ENCODE measurements around the gene SLC24A3. TPM values are rescaled to one million over a fixed set of nuclear protein-coding genes. Genes with fewer than 3 reads are reported as not detected.
A peak's percentile ranks its signal among the peaks of the same experiment; 100 is the strongest.

The SLC24A3 gene
- total RNA-seq, 1 experiment from 2014 or later: 46.0 TPM

- TF ChIP-seq, protein P1, sequence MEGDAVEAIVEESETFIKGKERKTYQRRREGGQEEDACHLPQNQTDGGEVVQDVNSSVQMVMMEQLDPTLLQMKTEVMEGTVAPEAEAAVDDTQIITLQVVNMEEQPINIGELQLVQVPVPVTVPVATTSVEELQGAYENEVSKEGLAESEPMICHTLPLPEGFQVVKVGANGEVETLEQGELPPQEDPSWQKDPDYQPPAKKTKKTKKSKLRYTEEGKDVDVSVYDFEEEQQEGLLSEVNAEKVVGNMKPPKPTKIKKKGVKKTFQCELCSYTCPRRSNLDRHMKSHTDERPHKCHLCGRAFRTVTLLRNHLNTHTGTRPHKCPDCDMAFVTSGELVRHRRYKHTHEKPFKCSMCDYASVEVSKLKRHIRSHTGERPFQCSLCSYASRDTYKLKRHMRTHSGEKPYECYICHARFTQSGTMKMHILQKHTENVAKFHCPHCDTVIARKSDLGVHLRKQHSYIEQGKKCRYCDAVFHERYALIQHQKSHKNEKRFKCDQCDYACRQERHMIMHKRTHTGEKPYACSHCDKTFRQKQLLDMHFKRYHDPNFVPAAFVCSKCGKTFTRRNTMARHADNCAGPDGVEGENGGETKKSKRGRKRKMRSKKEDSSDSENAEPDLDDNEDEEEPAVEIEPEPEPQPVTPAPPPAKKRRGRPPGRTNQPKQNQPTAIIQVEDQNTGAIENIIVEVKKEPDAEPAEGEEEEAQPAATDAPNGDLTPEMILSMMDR (conservative IDR thresholded peaks at IDR 0.05; ENCODE audit: low read depth, low read length): no peak
- TF ChIP-seq EZH2 (IDR thresholded peaks at IDR 0.05; ENCODE audit: borderline replicate concordance, low read depth, low read length, poor library complexity, severe bottlenecking): no peak
- ChIA-PET CTCF (no interaction called here), POLR2A (ENCODE audit: low non-redundant PET) (no interaction called here)
- no peak for DNase-seq (ENCODE audit: low spot score)
- Histone ChIP-seq H3K4me3 (ENCODE audit: low read depth, low read length, poor library complexity, severe bottlenecking) (no peak overlapping the region), H3K27me3 (replicated peaks; ENCODE audit: insufficient read depth, low read depth, low read length, poor library complexity) (no peaks in the 10 kb centered on the region), H3K9me3 (ENCODE audit: low read depth, low read length, poor library complexity, severe bottlenecking) (no peaks in the 10 kb centered on the region), H3K36me3 (ENCODE audit: insufficient read depth, low read length, poor library complexity, severe bottlenecking) (peaks cover 23% of the 10 kb centered on the region), H3K27ac (ENCODE audit: low read depth, low read length, poor library complexity, severe bottlenecking) (no peak overlapping the region), H3K4me1 (ENCODE audit: insufficient read depth, low read length, poor library complexity, severe bottlenecking) (peaks cover 5% of the 10 kb centered on the region)
- BruUV-seq (replicated peaks): no TSS peak
- intact Hi-C loops (cut with micrococcal nuclease; ENCODE audit: unreplicated experiment): loop anchor here (1.0 to 10.0 kb wide), 3 partner anchors 93 to 303 kb away; no protein-coding TSS in a partner anchor
These were observed 479.7 kb downstream of the SLC24A3 start for GRCh38 chr20:19692100-19692499.

- POLR2A ChIA-PET (ENCODE audit: low non-redundant PET): no interaction called here
- intact Hi-C loops (cut with micrococcal nuclease; ENCODE audit: unreplicated experiment): loop anchor here (1.0 to 10.0 kb wide), 3 partner anchors 92 to 303 kb away; no protein-coding TSS in a partner anchor
- TF ChIP-seq, protein P1 (conservative IDR thresholded peaks at IDR 0.05; ENCODE audit: low read depth, low read length): peak; percentile 94
- TF ChIP-seq EZH2 (IDR thresholded peaks at IDR 0.05; ENCODE audit: borderline replicate concordance, low read depth, low read length, poor library complexity, severe bottlenecking): no peak
- peak; percentile 69 for DNase-seq (ENCODE audit: low spot score)
- BruUV-seq (replicated peaks): no TSS peak
- H3K27ac ChIP-seq (ENCODE audit: low read depth, low read length, poor library complexity, severe bottlenecking): no peak overlapping the region
- no peaks in the 10 kb centered on the region for H3K27me3 ChIP-seq (replicated peaks; ENCODE audit: insufficient read depth, low read depth, low read length, poor library complexity)
- CTCF ChIA-PET: interaction anchor here (0.6 to 0.8 kb wide), 3 partner anchors 32 to 1031 kb away, joined by 4 to 7 read pairs (median 5); no protein-coding TSS in a partner anchor
- no peaks in the 10 kb centered on the region for H3K9me3 ChIP-seq (ENCODE audit: low read depth, low read length, poor library complexity, severe bottlenecking)
- H3K36me3 ChIP-seq (ENCODE audit: insufficient read depth, low read length, poor library complexity, severe bottlenecking): peaks cover 29% of the 10 kb centered on the region
- peaks cover 5% of the 10 kb centered on the region for H3K4me1 ChIP-seq (ENCODE audit: insufficient read depth, low read length, poor library complexity, severe bottlenecking)
- no peak overlapping the region for H3K4me3 ChIP-seq (ENCODE audit: low read depth, low read length, poor library complexity, severe bottlenecking)
These were observed 480.3 kb downstream of the SLC24A3 start for GRCh38 chr20:19692685-19693119.

DNA sequence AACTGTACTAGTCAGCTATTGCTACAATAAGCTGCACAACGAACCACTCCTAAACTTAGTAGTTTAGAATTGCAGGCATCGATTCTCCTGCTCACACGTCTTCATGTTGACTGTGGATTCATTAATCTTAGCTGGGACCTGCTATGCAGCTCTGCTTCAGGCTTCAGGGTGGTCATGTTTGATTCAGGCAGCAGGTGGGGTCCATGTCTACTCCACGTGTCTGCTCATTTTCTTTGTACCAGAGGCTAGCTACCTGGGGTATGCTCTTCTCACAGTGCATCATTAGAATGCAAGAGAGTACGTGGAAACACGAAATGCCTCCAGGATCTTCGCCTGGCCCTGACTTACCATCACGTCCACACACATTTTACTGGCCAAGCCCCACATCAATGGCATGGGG lies 481.1 kb downstream of the SLC24A3 start:
- no peak for DNase-seq (ENCODE audit: low spot score)
- H3K9me3 ChIP-seq (ENCODE audit: low read depth, low read length, poor library complexity, severe bottlenecking): no peaks in the 10 kb centered on the region
- no peaks in the 10 kb centered on the region for H3K27me3 ChIP-seq (replicated peaks; ENCODE audit: insufficient read depth, low read depth, low read length, poor library complexity)
- H3K4me1 ChIP-seq (ENCODE audit: insufficient read depth, low read length, poor library complexity, severe bottlenecking): peaks cover 5% of the 10 kb centered on the region
- H3K27ac ChIP-seq (ENCODE audit: low read depth, low read length, poor library complexity, severe bottlenecking): no peak overlapping the region
- TF ChIP-seq EZH2 (IDR thresholded peaks at IDR 0.05; ENCODE audit: borderline replicate concordance, low read depth, low read length, poor library complexity, severe bottlenecking): no peak
- TF ChIP-seq, protein P1 (conservative IDR thresholded peaks at IDR 0.05; ENCODE audit: low read depth, low read length): no peak
- ChIA-PET POLR2A (ENCODE audit: low non-redundant PET) (no interaction called here), CTCF (no interaction called here)
- intact Hi-C loops (cut with micrococcal nuclease; ENCODE audit: unreplicated experiment): loop anchor here (2.0 to 10.0 kb wide), 2 partner anchors 91 to 109 kb away; no protein-coding TSS in a partner anchor
- H3K36me3 ChIP-seq (ENCODE audit: insufficient read depth, low read length, poor library complexity, severe bottlenecking): peaks cover 37% of the 10 kb centered on the region
- no TSS peak for BruUV-seq (replicated peaks)
- no peak overlapping the region for H3K4me3 ChIP-seq (ENCODE audit: low read depth, low read length, poor library complexity, severe bottlenecking)
